Thyroid gland (tissue), 4 donors: ENCODE data around the gene FXYD2.

ENCODE experiments used
- POLR2A ChIP-seq, 2 donors: fragments of 450-650 bp; IDR thresholded peaks; one replicate each; pipeline ENCODE4 v1.6.1; 2017; ENCODE audit warnings: antibody characterized with exemption in 2 of 2, mild to moderate bottlenecking in 2 of 2, moderate library complexity in 1 of 2
- TF ChIP-seq, protein P1 (sequence below), 6 experiments: fragments of 200-600 bp in 3 of 6; fragments of 450-650 bp in 3 of 6; sonication (generic) in 3 of 6; IDR thresholded peaks; one replicate each; pipeline ENCODE4 v1.5.1; 2016 to 2019; ENCODE audit warnings: antibody characterized with exemption in 6 of 6, mild to moderate bottlenecking in 2 of 6, inconsistent platforms in 1 of 6, moderate library complexity in 1 of 6

DNA sequence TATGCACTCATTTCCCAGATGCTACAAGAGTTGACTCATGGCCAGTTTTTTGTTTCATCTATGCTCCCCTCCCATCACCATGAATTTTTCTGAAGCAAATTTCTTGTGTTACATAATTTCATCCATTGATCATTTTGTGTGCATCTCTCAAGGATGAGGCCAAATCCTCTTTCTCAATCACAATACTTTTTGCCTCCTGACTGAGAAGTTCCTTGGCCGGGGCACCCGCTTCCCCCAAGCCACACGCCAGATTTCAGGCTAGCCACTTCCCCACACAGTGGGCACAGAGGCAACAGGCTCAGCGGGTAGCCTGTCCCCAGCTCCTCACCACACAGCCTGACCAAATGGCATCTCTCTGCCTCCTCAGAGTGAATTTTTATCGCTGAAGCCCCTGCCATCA lies 17.7 kb downstream of the FXYD2 start:
- TF ChIP-seq POLR2A (IDR thresholded peaks at IDR 0.05): no peak
- TF ChIP-seq, protein P1, sequence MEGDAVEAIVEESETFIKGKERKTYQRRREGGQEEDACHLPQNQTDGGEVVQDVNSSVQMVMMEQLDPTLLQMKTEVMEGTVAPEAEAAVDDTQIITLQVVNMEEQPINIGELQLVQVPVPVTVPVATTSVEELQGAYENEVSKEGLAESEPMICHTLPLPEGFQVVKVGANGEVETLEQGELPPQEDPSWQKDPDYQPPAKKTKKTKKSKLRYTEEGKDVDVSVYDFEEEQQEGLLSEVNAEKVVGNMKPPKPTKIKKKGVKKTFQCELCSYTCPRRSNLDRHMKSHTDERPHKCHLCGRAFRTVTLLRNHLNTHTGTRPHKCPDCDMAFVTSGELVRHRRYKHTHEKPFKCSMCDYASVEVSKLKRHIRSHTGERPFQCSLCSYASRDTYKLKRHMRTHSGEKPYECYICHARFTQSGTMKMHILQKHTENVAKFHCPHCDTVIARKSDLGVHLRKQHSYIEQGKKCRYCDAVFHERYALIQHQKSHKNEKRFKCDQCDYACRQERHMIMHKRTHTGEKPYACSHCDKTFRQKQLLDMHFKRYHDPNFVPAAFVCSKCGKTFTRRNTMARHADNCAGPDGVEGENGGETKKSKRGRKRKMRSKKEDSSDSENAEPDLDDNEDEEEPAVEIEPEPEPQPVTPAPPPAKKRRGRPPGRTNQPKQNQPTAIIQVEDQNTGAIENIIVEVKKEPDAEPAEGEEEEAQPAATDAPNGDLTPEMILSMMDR (IDR thresholded peaks at IDR 0.05): no peak
